ENCODE data around the gene THEM5. TPM values are rescaled to one million over a fixed set of nuclear protein-coding genes. Genes with fewer than 3 reads are reported as not detected.

Gene THEM5
- total RNA-seq, 1 donor from 2014 or later: not detected

DNA sequence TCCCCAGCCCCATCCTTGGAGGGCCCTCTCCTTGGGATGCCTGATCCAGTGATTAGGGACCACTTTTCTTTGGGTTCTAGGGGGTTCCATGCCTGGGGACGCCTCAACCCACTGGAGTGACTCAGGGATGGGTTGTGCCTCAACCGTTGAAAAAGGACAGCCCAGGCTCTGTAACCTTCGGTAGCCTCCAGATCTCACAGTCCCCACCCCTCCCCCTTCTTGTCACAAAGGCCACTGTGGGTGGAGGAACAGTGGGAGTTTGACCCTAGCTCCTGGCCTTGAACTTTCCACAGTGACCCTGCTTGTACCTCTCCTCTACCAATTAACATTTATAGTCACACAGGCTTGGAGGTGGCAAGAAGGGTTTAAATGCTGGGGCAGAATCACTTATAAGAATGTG lies 19.3 kb downstream of the THEM5 start:
- H3K4me3 Mint-ChIP-seq (ENCODE audit: low read depth): no peak overlapping the region

DNA sequence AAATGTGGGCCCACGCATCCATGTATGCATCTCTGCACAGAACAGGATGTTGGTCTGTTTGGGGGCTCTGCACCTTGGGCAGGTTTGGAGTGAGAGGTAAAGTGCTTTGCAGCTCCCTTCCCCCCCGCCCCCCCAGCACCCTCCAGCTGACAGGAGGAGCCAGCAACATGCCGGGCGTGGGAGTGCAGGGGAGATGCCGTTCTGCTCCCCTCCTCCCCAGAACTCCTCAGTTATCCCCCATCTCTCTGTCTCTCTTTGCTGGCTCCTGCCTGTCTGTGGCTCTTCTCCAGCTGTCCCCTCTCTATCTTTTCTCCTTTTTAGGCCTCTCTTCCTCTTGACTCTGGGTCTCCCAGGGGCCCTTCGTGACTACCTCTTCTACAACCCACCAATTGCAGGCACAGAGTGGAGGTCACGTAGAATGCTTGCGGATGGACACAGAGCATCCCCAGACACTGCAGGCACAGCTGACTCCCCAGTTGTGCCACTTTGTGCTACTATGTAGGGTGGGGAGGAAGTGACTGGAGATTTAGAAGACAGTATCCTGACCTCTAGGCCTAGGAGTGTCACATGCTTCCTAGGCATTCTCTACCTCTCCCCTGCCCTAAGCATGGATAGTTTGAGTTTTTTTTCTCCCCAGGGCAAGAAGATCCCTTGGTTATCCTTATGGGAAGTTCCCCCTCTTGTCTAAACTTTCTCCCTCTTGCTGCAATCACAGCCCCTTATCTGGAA lies 20.2 kb downstream of the THEM5 start:
- Mint-ChIP-seq H3K27ac (peak overlapping the region; percentile 13), H3K36me3 (ENCODE audit: low read depth) (no peaks in the 10 kb centered on the region), H3K4me1 (ENCODE audit: low read depth) (peaks cover 66% of the 10 kb centered on the region), H3K9me3 (no peaks in the 10 kb centered on the region), H3K27me3 (ENCODE audit: low read depth) (no peaks in the 10 kb centered on the region), H3K4me3 (ENCODE audit: low read depth) (no peak overlapping the region)
- DNase-seq (ENCODE audit: low spot score): no peak
- intact Hi-C loops (cut with micrococcal nuclease): loop anchor here (10.0 kb wide), 1 partner anchor 379 kb away; the partner anchor contains the start of gene POGZ

More for the DNA sequence above, 19.3 kb downstream of the THEM5 start:
- intact Hi-C loops (cut with micrococcal nuclease): loop anchor here (10.0 kb wide), 1 partner anchor 379 kb away; the partner anchor contains the start of gene POGZ
- Mint-ChIP-seq H3K36me3 (ENCODE audit: low read depth) (no peaks in the 10 kb centered on the region), H3K27ac (no peak overlapping the region), H3K4me1 (ENCODE audit: low read depth) (peaks cover 59% of the 10 kb centered on the region), H3K27me3 (ENCODE audit: low read depth) (no peaks in the 10 kb centered on the region), H3K9me3 (no peaks in the 10 kb centered on the region)
- DNase-seq (ENCODE audit: low spot score): no peak

DNA sequence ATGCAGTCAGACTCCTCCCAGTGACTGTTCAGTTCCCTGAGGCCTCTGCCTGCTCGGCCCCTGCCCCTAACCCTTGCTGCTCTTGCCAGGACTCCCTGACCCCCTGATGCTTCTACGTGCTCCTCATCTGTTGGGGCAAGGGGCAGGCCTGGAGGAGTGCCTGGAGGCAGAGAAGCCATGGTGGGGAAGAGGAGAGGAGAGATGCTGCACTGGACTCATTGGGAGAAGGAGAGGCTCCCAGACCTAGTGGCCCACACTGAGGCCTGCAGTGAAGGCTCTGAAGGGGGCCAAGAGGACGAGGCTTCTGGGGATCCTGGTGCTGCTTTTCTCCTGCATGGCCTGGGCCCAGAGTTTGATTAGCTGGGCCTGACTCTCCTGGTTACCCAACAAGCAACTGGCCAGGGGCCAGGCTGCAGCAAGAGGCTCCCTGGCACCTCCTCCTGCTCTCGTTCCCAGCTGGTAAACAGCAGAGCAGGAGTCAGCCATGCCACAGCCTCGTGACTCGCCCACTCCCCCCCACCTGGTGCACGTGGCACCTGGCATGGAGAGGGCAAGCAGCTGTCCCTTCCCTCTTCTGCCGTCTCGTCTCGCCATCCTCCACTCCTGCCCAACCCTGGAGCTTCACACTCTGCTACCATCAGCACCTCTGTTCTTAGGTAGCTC lies 21.1 kb downstream of the THEM5 start:
- intact Hi-C loops (cut with micrococcal nuclease): loop anchor here (10.0 kb wide), 1 partner anchor 378 kb away; the partner anchor contains the start of gene POGZ
- no peak overlapping the region for H3K4me3 Mint-ChIP-seq (ENCODE audit: low read depth)
- H3K36me3 Mint-ChIP-seq (ENCODE audit: low read depth): no peaks in the 10 kb centered on the region
- DNase-seq (ENCODE audit: low spot score): no peak
- H3K27ac Mint-ChIP-seq: no peak overlapping the region
- peaks cover 70% of the 10 kb centered on the region for H3K4me1 Mint-ChIP-seq (ENCODE audit: low read depth)
- no peaks in the 10 kb centered on the region for H3K9me3 Mint-ChIP-seq
- H3K27me3 Mint-ChIP-seq (ENCODE audit: low read depth): no peaks in the 10 kb centered on the region

DNA sequence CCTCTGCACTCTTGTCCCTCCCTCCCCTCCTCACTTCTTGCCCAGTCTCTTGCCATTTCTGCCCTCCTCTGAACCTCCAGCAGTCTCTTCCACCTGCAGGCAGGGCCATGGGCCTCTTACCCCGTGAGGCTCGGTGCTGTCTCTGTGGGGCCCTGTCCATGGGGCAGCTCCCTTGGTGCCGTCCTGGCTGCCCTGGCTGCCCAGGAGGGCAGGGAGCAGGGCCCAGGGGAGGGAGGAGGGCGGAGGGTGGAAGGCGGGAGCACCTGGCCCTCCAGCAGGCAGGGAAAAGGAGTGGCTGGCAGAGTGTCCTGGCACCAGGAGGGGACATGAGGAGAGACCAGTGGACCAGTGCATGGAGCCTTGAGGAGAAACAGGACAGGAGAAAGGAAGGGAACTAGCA lies 21.9 kb downstream of the THEM5 start, which contains the start of gene RORC:
Gene RORC (minus strand): TSS at position 198 of the 400 bp plus-strand sequence. CDS start 38 bp downstream, at position 160.
- no peak within 1 kb of the TSS for H3K4me3 Mint-ChIP-seq (ENCODE audit: low read depth)
- intact Hi-C loops (cut with micrococcal nuclease): loop anchor here (10.0 kb wide), 1 partner anchor 377 kb away; the partner anchor contains the start of gene POGZ
- H3K36me3 Mint-ChIP-seq (ENCODE audit: low read depth): no peaks in the 10 kb centered on the region
- peak within 1 kb of the TSS; percentile 78 for H3K27ac Mint-ChIP-seq
- peaks cover 62% of the 10 kb centered on the region for H3K4me1 Mint-ChIP-seq (ENCODE audit: low read depth)
- DNase-seq (ENCODE audit: low spot score): no peak
- no peaks in the 10 kb centered on the region for H3K27me3 Mint-ChIP-seq (ENCODE audit: low read depth)
- no peaks in the 10 kb centered on the region for H3K9me3 Mint-ChIP-seq

- Mint-ChIP-seq H3K36me3 (ENCODE audit: low read depth) (no peaks in the 10 kb centered on the region), H3K4me1 (ENCODE audit: low read depth) (peaks cover 61% of the 10 kb centered on the region), H3K9me3 (no peaks in the 10 kb centered on the region), H3K4me3 (ENCODE audit: low read depth) (no peak overlapping the region), H3K27ac (peak overlapping the region; percentile 71), H3K27me3 (ENCODE audit: low read depth) (no peaks in the 10 kb centered on the region)
- DNase-seq (ENCODE audit: low spot score): no peak
- intact Hi-C loops (cut with micrococcal nuclease): loop anchor here (10.0 kb wide), 1 partner anchor 376 kb away; the partner anchor contains the start of gene POGZ
Observed at GRCh38 chr1:151831256-151831591, 22.3 kb downstream of the THEM5 start.

DNA sequence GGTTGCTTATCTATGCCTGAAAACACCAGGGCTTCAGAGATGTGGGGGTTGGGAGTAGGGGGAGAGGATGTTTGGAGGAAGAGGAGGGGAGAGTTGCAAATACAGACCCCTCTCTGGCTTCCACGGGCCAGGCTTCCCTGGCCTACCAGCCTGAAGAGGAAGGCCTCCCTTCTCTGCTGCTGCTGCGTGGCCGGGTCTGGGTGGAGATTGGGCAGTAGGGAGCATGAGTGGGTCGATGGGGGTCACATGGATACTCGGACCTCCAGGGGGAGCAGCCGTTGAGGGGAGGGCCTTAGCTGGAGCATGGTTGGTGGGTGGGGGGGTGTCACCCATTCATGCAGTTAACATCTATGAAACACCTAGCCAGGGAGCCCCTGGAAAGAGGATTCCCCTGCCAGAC lies 23.5 kb downstream of the THEM5 start:
- no peak for DNase-seq (ENCODE audit: low spot score)
- Mint-ChIP-seq H3K4me1 (ENCODE audit: low read depth) (peaks cover 59% of the 10 kb centered on the region), H3K27ac (peak overlapping the region; percentile 78), H3K27me3 (ENCODE audit: low read depth) (no peaks in the 10 kb centered on the region), H3K9me3 (no peaks in the 10 kb centered on the region), H3K36me3 (ENCODE audit: low read depth) (no peaks in the 10 kb centered on the region), H3K4me3 (ENCODE audit: low read depth) (no peak overlapping the region)
- intact Hi-C loops (cut with micrococcal nuclease): loop anchor here (10.0 kb wide), 1 partner anchor 375 kb away; the partner anchor contains the start of gene POGZ

DNA sequence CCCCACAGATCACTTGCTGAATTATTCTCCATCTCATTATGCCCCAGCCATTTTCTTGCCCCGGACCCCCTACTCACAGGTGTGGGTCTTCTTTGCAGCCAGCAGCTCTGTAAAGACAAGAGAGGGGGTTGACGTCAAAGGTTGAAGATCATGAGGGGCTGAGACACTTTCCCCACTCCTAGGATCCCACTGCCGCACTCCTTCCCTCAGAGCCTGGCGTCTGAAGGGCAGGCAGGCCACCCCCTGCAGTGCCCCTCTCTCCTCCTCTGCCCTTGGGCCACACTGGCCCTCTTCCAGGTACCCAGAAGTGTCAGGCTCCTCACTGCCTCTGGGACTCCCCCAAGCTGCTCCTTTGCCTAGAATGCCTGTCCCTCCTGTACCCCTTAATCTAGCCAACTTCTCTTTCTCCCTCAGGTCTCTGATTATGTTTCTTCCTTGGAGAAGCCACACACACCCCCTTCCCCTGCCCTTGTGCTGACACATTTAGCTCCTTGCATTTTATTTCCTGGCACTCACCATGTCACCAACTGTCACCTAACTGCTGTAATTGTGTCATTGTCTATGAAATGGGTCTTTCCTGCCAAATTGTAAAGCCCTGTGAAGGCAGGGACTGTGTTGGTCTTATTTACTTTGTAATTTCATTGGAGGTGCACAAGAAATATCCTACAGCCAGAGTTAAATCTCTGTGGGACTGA lies 24.0 kb downstream of the THEM5 start:
- intact Hi-C loops (cut with micrococcal nuclease): loop anchor here (10.0 kb wide), 1 partner anchor 375 kb away; the partner anchor contains the start of gene POGZ

GRCh38 chr1:151828921-151829320 lies 24.6 kb downstream of the THEM5 start:
- no peak for DNase-seq (ENCODE audit: low spot score)
- intact Hi-C loops (cut with micrococcal nuclease): no loop called here

More for the DNA sequence above, 24.0 kb downstream of the THEM5 start:
- no peaks in the 10 kb centered on the region for H3K27me3 Mint-ChIP-seq (ENCODE audit: low read depth)
- no peak for DNase-seq (ENCODE audit: low spot score)
- H3K4me1 Mint-ChIP-seq (ENCODE audit: low read depth): peaks cover 56% of the 10 kb centered on the region
- peak overlapping the region; percentile 78 for H3K27ac Mint-ChIP-seq
- no peaks in the 10 kb centered on the region for H3K36me3 Mint-ChIP-seq (ENCODE audit: low read depth)
- peak overlapping the region; percentile 43 for H3K4me3 Mint-ChIP-seq (ENCODE audit: low read depth)
- H3K9me3 Mint-ChIP-seq: no peaks in the 10 kb centered on the region

DNA sequence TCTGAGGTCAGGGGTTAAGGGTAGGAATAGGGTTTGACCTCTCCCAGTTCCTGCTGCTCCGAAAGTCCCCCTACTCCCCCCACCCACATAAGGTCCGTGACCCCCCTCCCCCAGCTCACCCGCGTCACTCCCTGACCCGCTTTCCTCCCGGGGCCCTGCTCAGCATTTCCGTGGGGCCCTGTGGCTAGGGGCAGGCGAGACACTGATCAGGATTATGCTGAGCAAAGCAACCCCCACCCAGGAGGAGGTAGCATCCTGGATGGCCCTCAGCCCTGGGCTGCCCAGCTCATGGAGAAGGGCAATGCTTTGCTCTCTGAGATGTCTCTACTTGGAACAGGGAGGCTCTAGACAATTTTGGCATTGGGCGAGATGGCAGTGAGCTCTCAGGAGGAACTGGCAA lies 25.7 kb downstream of the THEM5 start:
- intact Hi-C loops (cut with micrococcal nuclease): no loop called here
- H3K27ac Mint-ChIP-seq: peak overlapping the region; percentile 50

More at GRCh38 chr1:151828921-151829320, 24.6 kb downstream of the THEM5 start:
- Mint-ChIP-seq H3K27ac (peak overlapping the region; percentile 78), H3K9me3 (no peaks in the 10 kb centered on the region), H3K4me3 (ENCODE audit: low read depth) (peak overlapping the region; percentile 23), H3K27me3 (ENCODE audit: low read depth) (no peaks in the 10 kb centered on the region), H3K4me1 (ENCODE audit: low read depth) (peaks cover 51% of the 10 kb centered on the region), H3K36me3 (ENCODE audit: low read depth) (no peaks in the 10 kb centered on the region)

DNA sequence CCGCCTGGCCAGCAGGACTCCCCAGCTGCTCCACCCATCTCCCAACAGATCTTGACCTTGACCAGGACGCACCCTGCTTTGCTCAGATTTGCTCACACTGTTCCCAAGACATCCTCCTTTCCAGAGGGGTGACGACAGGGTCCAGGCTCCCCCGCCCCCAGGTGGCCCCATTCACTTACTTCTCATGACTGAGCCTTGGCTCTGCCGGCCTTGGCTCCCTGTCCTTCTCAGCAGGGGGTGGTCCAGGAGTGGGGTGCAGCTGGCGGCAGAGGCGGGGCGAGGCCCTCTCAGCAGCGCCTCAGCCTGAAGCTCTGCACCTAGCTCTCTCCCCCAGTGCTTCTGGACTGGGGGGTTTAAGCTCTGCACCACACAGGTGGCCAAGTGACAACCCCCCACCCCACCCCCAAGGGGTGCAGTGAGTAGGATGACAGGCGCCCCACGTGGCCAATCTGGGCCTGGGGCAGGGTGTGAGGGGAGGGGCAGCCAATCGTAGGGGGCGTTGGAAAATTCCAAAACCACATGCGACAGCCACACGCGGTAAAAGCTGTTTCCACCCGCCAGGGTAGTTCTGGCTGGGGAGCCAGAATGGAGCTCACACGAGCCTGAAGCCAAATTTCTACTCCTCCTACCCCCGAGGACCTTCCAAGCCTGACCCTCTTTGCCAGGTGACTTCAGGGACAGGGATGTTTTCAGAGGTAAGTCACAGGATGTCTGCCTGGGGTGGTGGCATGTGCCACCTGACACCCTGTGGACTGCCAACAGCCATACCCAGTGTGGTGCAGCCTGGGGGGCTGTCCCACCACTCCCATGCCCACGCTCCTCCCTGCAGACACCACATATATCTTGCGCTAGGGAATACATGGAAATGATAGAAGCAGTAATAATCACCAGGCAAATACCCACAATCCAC lies 27.5 kb downstream of the THEM5 start:
- Mint-ChIP-seq H3K27me3 (ENCODE audit: low read depth) (no peaks in the 10 kb centered on the region), H3K4me3 (ENCODE audit: low read depth) (peak overlapping the region; percentile 31), H3K27ac (peak overlapping the region; percentile 39), H3K36me3 (ENCODE audit: low read depth) (no peaks in the 10 kb centered on the region), H3K9me3 (no peaks in the 10 kb centered on the region), H3K4me1 (ENCODE audit: low read depth) (peaks cover 58% of the 10 kb centered on the region)
- no peak for DNase-seq (ENCODE audit: low spot score)
- intact Hi-C loops (cut with micrococcal nuclease): no loop called here

More for the DNA sequence above, 25.7 kb downstream of the THEM5 start:
- Mint-ChIP-seq H3K4me3 (ENCODE audit: low read depth) (no peak overlapping the region), H3K36me3 (ENCODE audit: low read depth) (no peaks in the 10 kb centered on the region), H3K4me1 (ENCODE audit: low read depth) (peaks cover 48% of the 10 kb centered on the region), H3K27me3 (ENCODE audit: low read depth) (no peaks in the 10 kb centered on the region), H3K9me3 (no peaks in the 10 kb centered on the region)
- DNase-seq (ENCODE audit: low spot score): no peak

DNA sequence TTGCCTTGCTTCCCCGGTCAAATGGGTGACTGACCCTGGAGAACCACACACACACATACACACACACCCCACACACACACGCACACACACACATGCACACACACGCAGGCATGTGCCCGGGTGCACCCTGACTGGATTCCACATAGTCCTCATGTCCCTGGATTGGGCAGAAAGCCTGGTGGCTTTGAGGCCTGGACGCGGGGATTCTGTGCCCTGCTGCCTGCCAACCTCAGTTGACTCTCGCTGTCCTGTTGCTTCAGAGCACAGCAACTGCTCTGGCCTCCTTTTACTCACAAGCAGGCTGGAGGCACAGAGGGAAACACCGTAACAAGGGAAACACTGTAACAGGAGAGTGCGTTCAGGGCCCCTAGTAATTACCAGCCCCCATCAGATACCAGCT lies 28.3 kb downstream of the THEM5 start:
- peak overlapping the region; percentile 24 for H3K27ac Mint-ChIP-seq

DNA sequence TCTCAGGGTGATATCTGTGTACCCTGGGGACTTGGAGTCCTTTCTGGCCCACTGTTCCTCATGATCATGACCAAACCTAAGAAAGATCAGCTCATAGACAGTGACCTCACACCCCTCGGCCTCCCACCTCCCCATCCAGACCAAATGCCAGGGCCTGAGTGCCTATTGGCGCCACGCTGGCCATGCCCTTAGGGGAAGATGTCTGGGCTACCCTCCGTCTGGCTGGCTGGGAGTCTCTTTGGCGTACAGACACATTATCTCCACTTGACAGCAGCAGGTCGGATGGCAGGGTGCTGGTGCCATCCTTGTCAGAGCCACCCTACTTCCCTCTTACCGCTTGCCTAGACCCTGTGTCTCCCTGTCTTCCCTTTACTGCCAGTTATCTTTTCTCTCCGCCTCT lies 30.3 kb downstream of the THEM5 start:
- Mint-ChIP-seq H3K9me3 (no peaks in the 10 kb centered on the region), H3K27ac (no peak overlapping the region), H3K27me3 (ENCODE audit: low read depth) (no peaks in the 10 kb centered on the region), H3K4me3 (ENCODE audit: low read depth) (no peak overlapping the region), H3K4me1 (ENCODE audit: low read depth) (peaks cover 44% of the 10 kb centered on the region), H3K36me3 (ENCODE audit: low read depth) (no peaks in the 10 kb centered on the region)
- intact Hi-C loops (cut with micrococcal nuclease): no loop called here
- no peak for DNase-seq (ENCODE audit: low spot score)

More for the DNA sequence above, 28.3 kb downstream of the THEM5 start:
- no peak for DNase-seq (ENCODE audit: low spot score)
- H3K4me1 Mint-ChIP-seq (ENCODE audit: low read depth): peaks cover 59% of the 10 kb centered on the region
- intact Hi-C loops (cut with micrococcal nuclease): no loop called here
- H3K4me3 Mint-ChIP-seq (ENCODE audit: low read depth): peak overlapping the region; percentile 4
- no peaks in the 10 kb centered on the region for H3K9me3 Mint-ChIP-seq
- no peaks in the 10 kb centered on the region for H3K27me3 Mint-ChIP-seq (ENCODE audit: low read depth)
- no peaks in the 10 kb centered on the region for H3K36me3 Mint-ChIP-seq (ENCODE audit: low read depth)
